MCF 10A (cell line): ENCODE measurements around the gene RPH3AL. TPM values are rescaled to one million over a fixed set of nuclear protein-coding genes. Genes with fewer than 3 reads are reported as not detected.

Source experiments
- Bru-seq: library from RNA; stranded (reverse); fragments of 400-500 nt; gene quantifications from one replicate; lab custom pipeline; 2021; lab: Mats Ljungman, UMichigan
- BruChase-seq, 2 experiments: library from RNA; stranded (reverse); fragments of 400-500 nt; gene quantifications; one replicate each; lab custom pipeline; 2021; lab: Mats Ljungman, UMichigan
- BruUV-seq: library from RNA; stranded (reverse); fragments of 400-500 nt; replicated peaks from 2 replicates; lab custom pipeline; 2021; lab: Mats Ljungman, UMichigan
- CTCF ChIA-PET: fragments of 300-600 bp; sonication (Branson Sonifier 250); formaldehyde crosslinking; extraction: SDS; loops from one replicate; lab custom pipeline; 2021; ENCODE audit warnings: antibody characterized with exemption, inconsistent platforms; lab: Yijun Ruan, JAX
- POLR2A ChIA-PET: fragments of 300-600, 350-650 bp; sonication (Branson Sonifier 250); formaldehyde crosslinking; extraction: SDS; loops from one replicate; lab custom pipeline; 2020; ENCODE audit warnings: antibody characterized with exemption, inconsistent platforms; lab: Yijun Ruan, JAX
- DNase-seq: peaks from one replicate; pipeline ENCODE4 v3.0.0-alpha.2; 2018; ENCODE audit not compliant: unreplicated experiment
- H3K27ac Mint-ChIP-seq: one replicate; pipeline ENCODE4 v1.8.0; 2022; ENCODE audit warnings: mild to moderate bottlenecking, low read depth, mixed read lengths; ENCODE audit not compliant: unreplicated experiment
- H3K27me3 Mint-ChIP-seq: one replicate; pipeline ENCODE4 v1.8.0; 2022; ENCODE audit warnings: mixed read lengths; ENCODE audit not compliant: insufficient read depth, unreplicated experiment
- H3K36me3 Mint-ChIP-seq: one replicate; pipeline ENCODE4 v1.8.0; 2022; ENCODE audit warnings: mild to moderate bottlenecking, moderate library complexity, mixed read lengths; ENCODE audit not compliant: insufficient read depth, unreplicated experiment
- H3K4me1 Mint-ChIP-seq: one replicate; pipeline ENCODE4 v1.8.0; 2022; ENCODE audit warnings: mixed read lengths; ENCODE audit not compliant: insufficient read depth, unreplicated experiment
- H3K4me3 Mint-ChIP-seq: one replicate; pipeline ENCODE4 v1.8.0; 2022; ENCODE audit warnings: mild to moderate bottlenecking, moderate library complexity, mixed read lengths; ENCODE audit not compliant: unreplicated experiment
- H3K9me3 Mint-ChIP-seq: one replicate; pipeline ENCODE4 v1.8.0; 2022; ENCODE audit warnings: mixed read lengths; ENCODE audit not compliant: unreplicated experiment
- intact Hi-C: fragments of 100-400 bp; cut with micrococcal nuclease; formaldehyde crosslinking; loops from 2 replicates; pipeline ENCODE4 v1.14.1; 2022
- long read RNA-seq: library from polyadenylated mRNA; stranded (forward); transcript quantifications from one replicate; pipeline ENCODE4 v2.0.0, GENCODE V29; 2022
- total RNA-seq: library from RNA; stranded (reverse); gene quantifications from 2 replicates; pipeline ENCODE4 v1.2.3, GENCODE V29; 2022
- TF ChIP-seq, protein P1 (sequence below): fragments of 200-600 bp; IDR thresholded peaks from one replicate; pipeline ENCODE4 v1.8.0; 2022; ENCODE audit warnings: antibody characterized with exemption, mild to moderate bottlenecking; ENCODE audit not compliant: unreplicated experiment

The RPH3AL gene, protein sequence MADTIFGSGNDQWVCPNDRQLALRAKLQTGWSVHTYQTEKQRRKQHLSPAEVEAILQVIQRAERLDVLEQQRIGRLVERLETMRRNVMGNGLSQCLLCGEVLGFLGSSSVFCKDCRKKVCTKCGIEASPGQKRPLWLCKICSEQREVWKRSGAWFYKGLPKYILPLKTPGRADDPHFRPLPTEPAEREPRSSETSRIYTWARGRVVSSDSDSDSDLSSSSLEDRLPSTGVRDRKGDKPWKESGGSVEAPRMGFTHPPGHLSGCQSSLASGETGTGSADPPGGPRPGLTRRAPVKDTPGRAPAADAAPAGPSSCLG
- 0.89 and 1.6 TPM in 2 replicates for total RNA-seq
- percentile 18 among the genes with signal in this experiment for Bru-seq, nascent RNA
- percentile 20 among the genes with signal in this experiment for BruChase-seq, experiment 1, labeled RNA remaining after a 6-hour chase
- BruChase-seq, experiment 2, labeled RNA remaining after a 2-hour chase, result percentile 20 among the genes with signal in this experiment
- long read RNA-seq, partial matches to known transcripts, result 1 of 2 reads
- long read RNA-seq, other reads (novel, unspliced or antisense), result 1 of 2 reads

- intact Hi-C loops, result no loop called here
- Mint-ChIP-seq H3K9me3 (no peaks in the 10 kb centered on the region), H3K27ac (peak within 1 kb of the TSS; percentile 49), H3K36me3 (no peaks in the 10 kb centered on the region), H3K4me1 (peaks cover 28% of the 10 kb centered on the region), H3K4me3 (no peak within 1 kb of the TSS), H3K27me3 (no peaks in the 10 kb centered on the region)
- POLR2A ChIA-PET, result interaction anchor here (0.6 kb wide), 1 partner anchor 72 kb away, joined by 3 read pairs; no protein-coding TSS in a partner anchor
- TF ChIP-seq, protein P1, sequence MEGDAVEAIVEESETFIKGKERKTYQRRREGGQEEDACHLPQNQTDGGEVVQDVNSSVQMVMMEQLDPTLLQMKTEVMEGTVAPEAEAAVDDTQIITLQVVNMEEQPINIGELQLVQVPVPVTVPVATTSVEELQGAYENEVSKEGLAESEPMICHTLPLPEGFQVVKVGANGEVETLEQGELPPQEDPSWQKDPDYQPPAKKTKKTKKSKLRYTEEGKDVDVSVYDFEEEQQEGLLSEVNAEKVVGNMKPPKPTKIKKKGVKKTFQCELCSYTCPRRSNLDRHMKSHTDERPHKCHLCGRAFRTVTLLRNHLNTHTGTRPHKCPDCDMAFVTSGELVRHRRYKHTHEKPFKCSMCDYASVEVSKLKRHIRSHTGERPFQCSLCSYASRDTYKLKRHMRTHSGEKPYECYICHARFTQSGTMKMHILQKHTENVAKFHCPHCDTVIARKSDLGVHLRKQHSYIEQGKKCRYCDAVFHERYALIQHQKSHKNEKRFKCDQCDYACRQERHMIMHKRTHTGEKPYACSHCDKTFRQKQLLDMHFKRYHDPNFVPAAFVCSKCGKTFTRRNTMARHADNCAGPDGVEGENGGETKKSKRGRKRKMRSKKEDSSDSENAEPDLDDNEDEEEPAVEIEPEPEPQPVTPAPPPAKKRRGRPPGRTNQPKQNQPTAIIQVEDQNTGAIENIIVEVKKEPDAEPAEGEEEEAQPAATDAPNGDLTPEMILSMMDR, result no peak
- no peak for DNase-seq
- CTCF ChIA-PET, result no interaction called here
- BruUV-seq, result no TSS peak
These were observed at the start of gene RPH3AL for GRCh38 chr17:352421-353212. RPH3AL (minus strand) TSS chr17:352807; CDS start chr17:327543, 25,264 bp downstream.

DNA sequence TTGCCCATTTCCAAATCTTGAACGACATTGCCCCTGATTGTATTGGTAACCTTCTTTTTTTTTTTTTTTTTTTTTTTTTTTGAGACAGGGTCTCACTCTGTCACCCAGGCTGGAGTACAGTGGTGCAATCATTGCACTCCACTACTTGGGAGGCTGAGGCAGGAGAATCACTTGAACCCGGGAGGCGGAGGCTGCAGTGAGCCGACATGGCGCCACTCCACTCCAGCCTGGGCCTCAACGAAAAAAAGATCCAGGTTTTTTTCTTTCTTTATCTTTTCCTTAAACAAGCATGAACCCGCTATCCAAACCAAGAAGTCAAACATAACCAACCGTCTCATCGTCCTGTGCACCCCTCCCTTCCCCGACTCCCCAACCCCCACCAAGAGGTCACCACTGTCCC is 47.6 kb upstream of the RPH3AL start:
- CTCF ChIA-PET, result interaction anchor here (0.5 to 0.6 kb wide), 3 partner anchors 231 to 685 kb away, joined by 3 read pairs; no protein-coding TSS in a partner anchor
- Mint-ChIP-seq H3K27me3 (no peaks in the 10 kb centered on the region), H3K9me3 (peaks cover 12% of the 10 kb centered on the region), H3K36me3 (no peaks in the 10 kb centered on the region), H3K4me3 (no peak overlapping the region), H3K4me1 (no peaks in the 10 kb centered on the region), H3K27ac (no peak overlapping the region)
- TF ChIP-seq, protein P1, result no peak
- intact Hi-C loops, result no loop called here
- POLR2A ChIA-PET, result no interaction called here
- BruUV-seq, result no TSS peak
- no peak for DNase-seq

- H3K27me3 Mint-ChIP-seq, result no peaks in the 10 kb centered on the region
- TF ChIP-seq, protein P1, result no peak
- H3K4me3 Mint-ChIP-seq, result no peak overlapping the region
- intact Hi-C loops, result no loop called here
- no peak overlapping the region for H3K27ac Mint-ChIP-seq
- ChIA-PET POLR2A (interaction anchor here (0.6 kb wide), 1 partner anchor 226 kb away, joined by 4 read pairs; no protein-coding TSS in a partner anchor), CTCF (interaction anchor here (0.6 to 1.0 kb wide), 3 partner anchors 15 to 244 kb away, joined by 3 to 4 read pairs (median 3); no protein-coding TSS in a partner anchor)
- H3K9me3 Mint-ChIP-seq, result no peaks in the 10 kb centered on the region
- BruUV-seq, result no TSS peak
- no peaks in the 10 kb centered on the region for H3K4me1 Mint-ChIP-seq
- no peak for DNase-seq
- no peaks in the 10 kb centered on the region for H3K36me3 Mint-ChIP-seq
These were observed 44.2 kb upstream of the RPH3AL start for GRCh38 chr17:396788-397187.
